ENCODE results near the gene ASTN2.
A peak's percentile ranks its signal among the peaks of the same experiment; 100 is the strongest.

ASTN2 gene

DNA sequence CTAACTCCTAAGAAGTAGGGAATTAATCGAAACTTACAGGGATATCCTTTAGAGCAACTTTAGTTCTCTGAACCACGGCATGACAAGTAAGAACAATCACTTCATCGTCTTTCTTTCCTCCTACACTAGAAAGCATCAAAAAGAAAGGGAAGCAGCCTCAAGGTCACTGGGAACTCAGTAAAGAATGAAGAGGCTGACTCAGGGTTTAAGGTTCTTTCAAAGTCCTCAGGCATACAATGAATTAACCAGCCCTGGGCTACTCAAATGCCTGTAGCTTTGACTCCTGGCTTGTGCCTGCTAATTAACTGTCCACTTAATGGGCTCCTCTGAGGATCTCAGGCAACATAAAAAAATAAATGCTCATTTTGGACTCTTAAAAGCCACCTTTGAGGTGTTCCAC, 625.8 kb downstream of the ASTN2 start:
- no peak for DNase-seq

DNA sequence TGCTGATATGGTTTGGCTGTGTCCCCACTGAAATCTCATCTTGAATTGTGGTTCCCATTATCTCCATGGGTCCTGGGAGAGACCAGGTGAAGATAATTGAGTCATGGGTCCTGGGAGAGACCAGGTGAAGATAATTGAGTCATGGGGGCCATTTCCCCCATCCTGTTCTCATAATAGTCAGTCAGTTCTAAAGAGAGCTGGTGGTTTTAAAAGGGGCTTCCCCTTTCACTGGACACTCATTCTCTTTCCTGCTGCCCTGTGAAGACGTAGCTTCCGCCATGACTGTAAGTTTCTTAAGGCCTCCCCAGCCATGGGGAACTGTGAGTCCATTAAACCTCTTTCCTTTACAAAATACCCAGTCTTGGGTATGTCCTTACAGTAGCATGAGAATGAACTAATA, 628.1 kb downstream of the ASTN2 start:
- DNase-seq, result no peak

DNA sequence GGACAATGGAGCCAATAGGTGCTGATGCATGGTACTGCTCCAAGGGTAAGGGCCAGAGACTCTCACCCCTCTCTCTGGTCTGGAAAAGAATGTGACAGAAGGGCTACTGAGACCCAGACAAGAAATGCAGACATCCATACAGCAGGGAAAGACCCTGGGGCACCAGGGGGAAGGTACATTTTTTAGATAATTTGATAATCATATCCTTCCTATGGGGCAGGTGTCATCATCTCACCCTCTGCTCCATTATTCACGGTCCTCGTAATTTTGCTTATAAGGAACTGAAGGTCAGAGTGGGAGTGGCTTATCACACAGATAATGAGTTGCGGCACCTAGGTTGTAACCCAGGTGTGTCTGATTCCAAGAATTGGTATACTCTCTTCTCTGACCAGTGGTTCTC, 637.7 kb downstream of the ASTN2 start:
- no peak for DNase-seq

DNA sequence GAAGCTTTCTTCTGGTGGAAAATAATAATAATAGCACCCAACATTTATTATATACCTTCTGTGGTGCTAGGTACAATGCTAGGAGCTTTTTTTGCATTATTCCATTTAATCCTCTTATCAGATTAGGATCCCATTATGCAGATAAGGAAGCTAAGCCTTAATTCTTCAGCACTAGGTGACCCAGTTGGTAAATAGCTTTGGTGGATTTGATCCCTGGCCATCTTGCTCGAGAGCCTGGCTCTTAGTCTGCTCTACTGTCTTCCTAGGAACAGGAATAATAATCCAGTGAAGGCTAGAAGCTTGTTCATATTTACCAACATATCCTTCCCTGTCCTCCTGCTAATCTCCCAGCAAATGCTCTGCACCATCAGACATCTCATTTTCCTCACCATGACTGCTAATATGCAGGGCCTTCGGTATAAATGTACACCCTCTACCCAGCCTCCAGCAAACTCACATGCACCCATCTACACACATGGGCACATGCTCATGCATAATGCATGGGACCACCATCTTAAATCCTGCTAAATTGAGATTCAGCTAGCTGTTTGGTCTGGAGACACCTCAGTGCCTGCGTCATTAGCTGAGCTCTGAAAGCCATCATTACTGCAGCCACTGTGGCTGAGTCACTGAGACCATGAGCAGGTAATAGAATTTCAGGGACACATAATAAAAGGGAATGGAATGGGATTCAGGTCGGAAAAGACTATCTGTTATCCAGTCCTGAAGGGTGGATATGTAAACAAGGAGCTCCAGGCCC, 640.3 kb downstream of the ASTN2 start:
- DNase-seq, result no peak

DNA sequence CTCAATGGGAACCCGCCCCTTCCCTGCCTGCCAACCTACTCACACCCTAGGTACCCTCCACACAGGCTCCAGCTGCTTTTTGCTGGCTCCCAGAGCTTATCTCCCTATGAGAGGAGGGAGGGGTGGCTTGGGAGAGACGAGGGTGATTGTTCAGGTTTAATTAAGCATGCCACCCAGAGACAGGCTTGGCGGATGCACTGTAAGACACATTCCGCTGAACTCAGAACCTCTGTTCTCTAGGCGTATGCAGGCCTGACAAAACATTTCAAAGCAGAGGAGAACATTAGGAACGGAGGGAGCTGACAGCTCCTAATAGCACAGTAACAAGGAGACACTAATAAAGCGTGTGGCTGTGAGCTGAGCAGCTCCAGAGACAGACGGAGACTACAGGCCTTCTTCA, 647.6 kb downstream of the ASTN2 start:
- DNase-seq, result no peak

DNA sequence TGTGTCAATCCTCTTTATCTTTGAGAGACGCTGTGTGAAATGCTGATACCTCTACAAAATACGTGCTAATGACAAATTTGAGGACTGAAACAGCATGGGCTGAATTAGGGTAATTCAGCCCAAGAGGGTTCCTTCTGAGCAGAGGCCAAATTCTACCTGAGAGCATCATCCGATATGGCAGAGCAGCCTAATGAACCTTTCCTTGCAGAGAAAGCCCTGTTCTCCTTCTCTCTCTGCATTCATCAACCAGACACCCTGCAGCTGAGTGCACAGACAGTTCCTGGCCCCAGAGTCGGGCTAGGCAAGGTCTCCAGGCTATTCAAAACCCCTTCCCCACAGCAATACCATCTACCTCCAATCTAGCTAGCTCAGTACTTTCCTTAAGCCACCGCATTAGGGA, 649.8 kb downstream of the ASTN2 start:
- no peak for DNase-seq

DNA sequence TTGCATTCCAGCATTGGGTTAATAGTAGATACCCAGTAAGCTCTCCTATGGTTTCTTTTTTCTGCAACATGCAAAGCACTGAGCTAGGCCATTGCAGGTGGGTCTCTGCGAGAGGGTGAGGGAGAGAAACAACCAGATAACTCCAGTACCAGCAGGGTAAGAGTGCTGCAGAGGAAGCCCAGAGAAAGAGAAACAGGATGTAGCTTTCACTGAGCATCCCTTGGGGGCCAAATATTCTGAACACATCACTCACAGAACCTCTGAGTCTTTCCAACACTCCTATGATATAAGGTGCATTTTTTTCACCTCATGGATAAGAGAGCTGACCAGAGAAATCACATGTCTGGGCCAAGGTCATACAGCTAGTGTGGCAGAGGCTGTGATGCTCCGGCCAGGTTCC, 651.1 kb downstream of the ASTN2 start:
- no peak for DNase-seq

DNA sequence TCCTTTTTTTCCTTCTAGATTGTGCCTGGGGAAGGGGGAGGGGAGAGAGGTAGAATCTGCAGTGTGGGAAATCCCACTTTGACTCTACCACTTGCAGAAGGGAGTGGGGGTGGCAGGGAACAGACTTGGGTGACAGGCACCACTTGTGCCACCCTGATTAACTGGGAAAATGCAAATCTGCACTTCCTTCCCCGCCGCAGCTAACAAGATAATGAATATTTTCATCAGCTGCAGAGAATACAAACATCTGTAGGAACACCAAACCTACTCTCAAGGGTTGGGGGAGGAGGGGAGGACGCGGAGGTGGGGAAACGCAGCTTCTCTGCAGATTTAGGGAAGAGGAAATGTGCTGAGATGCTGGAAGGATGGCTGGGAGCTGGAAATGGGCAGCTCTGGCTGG, 654.2 kb downstream of the ASTN2 start:
- no peak for DNase-seq

DNA sequence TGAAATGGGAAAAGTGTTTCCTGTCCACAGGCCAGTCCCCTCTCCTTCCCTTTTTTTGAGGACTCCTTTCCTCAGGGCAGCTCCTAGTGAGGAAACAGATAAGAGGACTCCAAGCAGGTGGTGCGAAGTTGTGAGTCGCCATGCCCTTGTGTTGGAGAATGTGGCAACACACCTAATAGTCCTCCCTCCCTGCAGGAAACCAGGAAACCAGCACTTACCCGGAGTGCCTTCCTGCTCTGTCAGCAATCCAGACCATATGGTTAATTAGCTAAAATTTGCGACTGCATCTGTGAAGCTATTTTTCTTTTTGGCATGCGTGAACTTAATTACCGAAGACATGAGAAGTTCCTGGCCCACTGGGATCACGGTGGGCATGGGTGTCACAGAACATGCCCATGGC, 657.8 kb downstream of the ASTN2 start:
- DNase-seq, result no peak

DNA sequence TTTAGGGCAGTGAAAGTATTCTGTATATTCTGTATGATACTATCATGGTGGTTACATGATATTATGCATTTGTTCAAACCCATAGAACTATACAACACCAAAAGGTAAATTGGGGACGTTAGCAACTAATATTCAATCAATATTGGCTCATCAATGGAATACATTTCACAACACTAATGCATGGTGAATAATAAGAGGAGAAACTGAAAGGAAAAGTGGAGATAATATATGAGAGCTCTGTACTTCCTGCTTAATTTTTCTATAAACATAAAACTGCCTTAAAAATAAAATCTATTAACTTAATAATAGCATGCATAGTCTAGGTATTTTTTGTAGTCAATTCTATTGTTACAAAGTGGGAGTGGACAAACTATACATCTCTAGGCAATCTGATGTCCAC, 661.5 kb downstream of the ASTN2 start:
- DNase-seq, result no peak

DNA sequence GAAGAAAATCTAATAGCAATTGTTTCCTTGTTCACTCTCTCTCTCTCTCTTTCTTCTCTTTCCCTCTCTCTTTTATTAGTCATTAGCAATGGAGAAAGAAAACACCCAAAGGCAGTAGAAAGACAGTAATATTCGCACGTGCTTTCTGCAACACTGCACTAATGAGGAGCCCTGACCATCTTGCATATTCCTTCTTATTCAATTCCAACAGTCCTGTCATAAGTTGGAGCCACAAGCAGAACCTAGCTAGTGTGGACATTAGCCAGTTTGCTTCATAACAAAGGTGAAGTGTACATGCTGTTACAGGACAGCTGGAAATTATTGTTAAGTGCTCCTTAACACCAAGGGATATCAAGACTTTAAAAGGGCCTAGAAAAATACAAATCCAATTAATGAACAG, 664.3 kb downstream of the ASTN2 start:
- DNase-seq, result no peak

DNA sequence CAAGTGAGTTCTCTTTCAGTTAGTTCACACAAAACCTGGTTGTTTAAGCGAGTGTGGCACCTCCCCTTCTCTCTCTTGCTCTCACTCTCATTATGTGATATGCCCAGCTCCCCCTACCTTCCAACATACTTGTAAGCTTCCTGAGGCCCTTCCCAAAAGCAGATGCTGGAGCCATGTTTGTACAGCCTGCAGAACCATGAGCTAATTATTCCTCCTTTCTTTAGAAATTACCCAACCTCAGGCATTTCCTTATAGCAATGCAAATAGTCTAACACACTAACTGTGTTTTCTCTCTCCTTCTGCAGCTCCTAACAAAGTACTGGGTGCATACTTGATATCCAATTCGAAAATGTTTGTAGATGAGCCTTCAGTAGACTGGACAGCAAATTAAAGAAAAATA, 665.1 kb downstream of the ASTN2 start:
- no peak for DNase-seq

DNA sequence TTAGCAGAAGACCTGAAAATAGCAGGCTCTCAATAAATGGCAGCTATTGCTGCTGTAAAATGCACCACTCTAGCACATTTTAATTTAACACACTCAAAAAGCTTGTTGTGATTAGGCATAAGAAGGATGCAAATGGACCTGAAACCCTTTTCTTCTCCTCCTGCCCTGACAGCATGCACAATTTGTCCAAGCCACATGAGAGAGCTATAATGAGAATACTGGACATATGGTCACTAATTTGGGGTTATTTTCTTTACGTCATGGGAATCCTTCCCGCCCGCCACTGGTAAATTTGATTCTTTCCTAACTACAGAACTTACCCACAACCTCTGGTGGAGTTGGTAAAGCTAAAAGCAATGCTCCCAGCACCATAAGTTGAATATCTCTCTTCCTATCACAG, 665.7 kb downstream of the ASTN2 start:
- no peak for DNase-seq

DNA sequence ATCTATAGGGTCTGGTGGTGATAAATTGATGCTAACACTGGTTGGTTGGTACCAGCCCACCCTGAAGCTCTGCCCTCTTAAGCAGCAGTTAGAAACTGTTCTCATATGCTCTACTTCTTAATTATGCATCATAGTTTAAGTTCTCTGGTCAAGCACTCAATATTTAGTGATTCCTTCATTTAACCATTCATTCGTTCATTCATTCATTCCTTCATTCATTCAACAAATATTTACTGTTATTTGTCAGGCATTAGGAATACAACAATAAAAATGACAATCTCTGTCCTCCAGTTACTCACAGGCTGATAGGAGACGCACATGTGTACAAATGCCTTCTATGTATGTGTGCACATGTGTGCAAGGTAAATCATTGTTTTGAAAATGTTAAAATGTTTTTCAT, 673.1 kb downstream of the ASTN2 start:
- no peak for DNase-seq

DNA sequence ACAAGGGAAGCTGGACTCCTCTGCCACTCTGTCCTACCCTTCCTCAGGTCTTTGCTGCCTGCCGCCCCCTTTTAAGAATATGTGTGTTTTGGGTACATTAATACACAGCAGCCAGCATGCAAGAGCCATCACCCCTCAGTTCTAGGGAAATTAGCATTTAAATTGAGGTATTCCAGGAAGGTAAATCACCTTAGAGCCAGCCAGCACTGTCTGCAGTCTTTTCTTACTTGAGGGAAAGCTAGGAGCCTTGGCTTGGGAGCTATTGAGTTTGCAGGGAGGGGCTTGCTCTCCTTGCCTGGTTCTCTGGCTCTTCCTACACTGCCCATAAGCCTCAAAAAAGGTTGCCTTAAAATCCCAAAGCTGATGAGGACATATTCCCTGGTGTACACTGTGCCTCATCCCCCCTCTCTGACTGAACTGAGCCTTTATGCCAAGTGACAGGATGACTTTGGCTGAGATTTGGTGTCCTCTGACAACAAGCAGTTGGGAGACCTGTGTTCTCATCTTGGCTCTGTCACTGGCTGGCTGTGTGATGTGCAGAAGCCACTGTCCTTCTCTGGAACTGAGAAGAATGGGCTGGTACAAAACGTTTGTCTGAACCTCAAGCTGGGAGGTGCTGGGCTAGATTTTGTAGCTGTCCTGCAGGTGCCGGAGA, 673.6 kb downstream of the ASTN2 start:
- no peak for DNase-seq

DNA sequence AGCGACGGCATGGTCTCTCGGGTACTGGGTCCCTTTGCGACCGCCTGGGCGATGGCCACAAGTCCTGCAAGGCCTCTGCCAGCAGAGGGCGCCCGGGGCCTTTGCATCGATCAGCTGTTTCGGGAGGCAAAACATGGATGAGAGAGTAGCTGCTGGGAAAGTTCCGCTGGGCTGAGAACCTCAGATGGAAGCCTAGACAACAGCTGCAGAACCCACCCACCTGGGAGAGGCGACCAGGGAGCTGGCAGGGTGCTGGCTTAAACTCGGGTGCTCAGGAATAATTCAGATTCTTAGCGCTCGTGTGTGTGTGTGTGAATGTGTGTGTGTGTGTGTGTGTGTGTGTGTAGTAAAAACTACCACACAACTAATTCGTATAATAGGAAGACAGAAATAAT, 677.7 kb downstream of the ASTN2 start:
- DNase-seq, result peak; percentile 67

DNA sequence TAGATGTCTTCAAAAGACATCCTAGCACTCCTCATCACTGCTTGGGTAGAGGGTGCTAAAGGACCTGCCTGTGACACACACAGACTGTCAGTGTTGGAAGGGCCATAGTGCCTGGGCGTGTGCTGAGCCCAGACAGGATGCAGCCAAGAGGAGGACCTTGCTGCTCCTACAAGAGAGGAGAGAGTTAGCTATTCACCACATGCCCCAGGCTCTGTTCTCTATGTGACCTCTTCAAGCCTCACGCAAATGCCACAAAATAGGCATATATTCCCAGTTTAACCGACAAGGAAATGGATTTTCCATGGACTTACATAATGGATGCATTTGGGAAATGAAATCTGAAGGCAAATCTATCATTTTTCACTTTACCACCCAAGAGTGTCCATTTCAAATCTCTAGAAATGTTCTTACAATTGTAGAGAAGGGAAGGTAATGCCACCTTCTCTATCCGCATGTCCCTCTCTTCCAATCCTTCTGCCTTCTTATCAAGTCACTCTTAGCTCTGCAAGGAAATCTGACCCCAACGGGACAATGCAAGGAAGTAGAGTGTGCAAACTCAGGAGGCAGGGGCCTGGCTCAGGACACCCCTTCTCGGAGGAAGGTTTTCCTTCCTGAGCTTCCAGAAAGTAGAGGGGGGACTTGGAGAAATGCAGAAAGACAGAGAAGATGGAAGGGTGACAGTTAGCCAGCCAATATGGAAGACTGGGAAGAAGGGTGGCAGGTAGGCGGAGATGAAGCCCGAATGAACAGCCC, 678.3 kb downstream of the ASTN2 start:
- no peak for DNase-seq

DNA sequence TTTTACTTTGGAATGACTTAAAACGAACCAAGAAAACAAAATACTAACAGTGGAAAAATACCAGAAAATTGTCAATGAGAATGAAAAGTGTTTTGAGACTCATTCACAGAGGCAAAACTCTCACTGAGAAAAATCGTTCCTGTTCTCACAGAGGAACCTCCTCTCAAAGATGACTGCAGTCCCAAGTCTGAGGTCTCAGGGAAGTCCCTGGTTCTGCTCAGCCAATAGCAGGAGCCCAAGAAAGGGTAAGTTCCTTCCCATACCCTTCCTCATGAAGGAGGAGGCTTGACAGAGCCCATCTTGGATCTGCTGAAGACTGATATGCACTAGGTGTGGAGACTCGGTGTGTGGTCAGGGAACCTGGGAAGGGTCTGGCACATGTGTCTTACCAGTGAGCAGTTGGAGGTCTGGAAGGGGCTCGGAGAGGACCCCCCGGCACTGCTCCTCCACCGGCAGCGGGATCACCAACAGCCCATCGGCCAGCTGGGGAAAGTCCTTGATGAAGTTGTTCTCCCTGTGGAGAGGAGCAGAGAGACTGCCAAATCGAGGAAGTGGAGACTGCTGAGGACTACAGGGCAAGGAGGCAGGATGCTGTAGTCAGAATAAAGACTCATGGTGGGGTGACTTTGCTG, 681.7 kb downstream of the ASTN2 start:
- DNase-seq, result no peak

DNA sequence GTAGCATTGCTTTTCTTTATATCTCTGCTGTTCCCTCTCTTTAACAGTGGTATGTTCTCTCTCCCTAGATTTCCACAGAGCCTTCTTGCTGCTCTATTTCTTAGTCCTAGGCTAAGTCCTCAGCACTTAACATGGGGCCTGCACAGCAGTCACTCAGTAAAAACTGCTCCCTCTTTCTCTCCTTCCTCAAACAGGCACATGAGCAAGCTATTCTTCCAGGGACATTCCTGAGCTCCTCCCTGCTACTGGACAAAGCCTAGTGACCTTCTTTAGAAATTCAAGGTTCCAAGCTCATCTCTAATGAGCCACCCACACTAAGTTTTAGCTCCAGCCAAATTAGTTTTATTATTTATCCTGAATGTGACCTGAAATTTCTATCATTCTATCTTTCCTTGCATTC, 688.3 kb downstream of the ASTN2 start:
- DNase-seq, result no peak

DNA sequence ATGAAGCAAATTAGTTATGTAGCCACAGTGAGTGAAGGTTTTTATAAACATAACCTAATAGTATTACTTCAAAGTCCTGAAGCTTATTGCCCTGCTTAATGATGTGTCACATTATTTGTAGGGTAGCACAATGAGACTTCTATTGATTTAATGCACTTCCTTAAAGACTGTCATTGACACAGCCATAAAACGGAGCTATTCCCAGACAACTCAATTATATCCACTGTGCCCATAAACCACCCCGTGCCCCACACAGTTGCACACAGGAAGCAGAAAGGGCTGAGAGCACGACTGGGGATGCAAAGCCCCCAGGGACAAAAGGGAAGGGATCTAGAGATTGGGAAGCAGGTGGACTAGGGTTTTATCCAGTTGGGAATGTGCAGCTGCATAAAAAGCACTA, 690.7 kb downstream of the ASTN2 start:
- DNase-seq, result no peak

DNA sequence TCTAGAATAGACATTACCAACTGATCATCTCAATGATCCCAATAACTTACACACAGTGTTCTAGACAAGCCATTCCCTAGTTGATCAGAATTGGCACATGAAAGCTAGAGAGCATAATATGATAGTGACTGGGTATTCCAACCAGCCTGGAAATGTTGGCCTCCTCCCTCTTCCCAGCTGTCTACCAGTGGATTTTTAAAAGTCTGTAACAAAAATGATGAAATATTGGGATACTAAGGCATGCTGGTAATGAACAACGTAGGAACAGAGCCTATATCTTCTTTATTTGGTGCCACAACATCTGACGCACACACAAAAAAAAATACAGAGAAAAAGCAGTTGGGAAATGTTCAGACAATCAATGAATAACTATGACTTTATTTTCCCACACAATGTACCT, 692.9 kb downstream of the ASTN2 start:
- DNase-seq, result no peak

DNA sequence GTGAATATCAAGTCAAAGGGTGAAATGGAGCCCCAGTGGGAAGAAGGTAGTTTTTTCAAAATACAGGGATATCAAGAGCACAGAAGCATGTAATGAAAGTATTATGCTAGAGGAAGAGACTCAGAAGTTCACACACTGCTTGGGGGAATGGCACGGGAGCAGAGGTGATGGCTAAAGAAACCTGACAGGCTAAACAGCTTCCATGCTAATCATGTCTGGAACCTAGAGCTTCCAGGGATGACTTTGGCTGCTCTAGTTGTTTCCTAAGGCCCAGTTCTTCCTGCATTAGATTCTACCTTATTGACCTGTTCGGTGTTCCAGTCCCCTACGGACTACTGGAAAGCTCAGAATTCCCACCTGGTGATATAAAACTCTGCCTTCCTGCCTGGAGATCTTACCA, 693.4 kb downstream of the ASTN2 start:
- DNase-seq, result no peak

DNA sequence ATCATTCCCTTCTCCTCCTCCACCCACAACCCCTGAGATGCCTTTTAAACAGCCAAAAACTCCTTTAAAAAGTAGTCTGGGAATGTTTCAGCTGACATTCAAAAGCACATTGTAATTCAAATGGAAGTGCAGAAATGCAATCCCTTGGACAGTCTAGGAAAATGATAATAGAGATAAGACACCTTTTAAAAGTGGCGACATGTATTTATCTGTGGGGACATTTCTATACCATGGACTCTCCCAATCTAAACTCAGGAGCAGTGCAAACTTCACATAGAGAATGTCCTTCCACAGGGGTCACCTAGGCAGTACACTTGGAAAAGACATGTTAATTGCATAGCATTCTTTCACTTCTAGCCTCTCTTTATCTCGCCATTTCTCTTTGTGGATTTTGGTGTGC, 694.7 kb downstream of the ASTN2 start:
- no peak for DNase-seq

DNA sequence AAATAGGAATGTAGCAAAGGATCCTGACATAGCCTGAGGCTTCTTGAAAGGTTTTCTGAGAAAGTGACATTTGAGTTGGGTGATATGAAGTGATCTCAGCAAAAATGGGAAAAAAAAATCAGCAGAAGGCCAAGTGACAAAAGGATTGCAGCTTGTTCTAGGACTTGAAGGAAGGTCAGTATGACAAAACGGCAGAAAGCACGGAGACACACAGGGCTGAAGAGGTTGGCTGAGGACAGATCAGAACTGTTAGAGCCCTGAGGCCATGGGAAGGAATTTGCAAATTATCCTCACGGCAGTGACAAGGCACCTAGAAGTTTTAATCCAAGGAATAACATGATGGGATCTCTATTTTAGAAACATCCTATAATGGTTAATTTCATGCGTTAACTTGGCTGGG, 696.7 kb downstream of the ASTN2 start:
- no peak for DNase-seq

Data from NCI-H1092 (cell line).